ENCODE data around the gene F2RL1. TPM values are rescaled to one million over a fixed set of nuclear protein-coding genes. Genes with fewer than 3 reads are reported as not detected.

Gene F2RL1
- total RNA-seq, 1 experiment from 2014 or later: 51.8 TPM

- Mint-ChIP-seq H3K4me3 (ENCODE audit: unreplicated experiment) (no peak overlapping the region), H3K9me3 (ENCODE audit: unreplicated experiment) (peaks cover 17% of the 10 kb centered on the region), H3K27ac (ENCODE audit: unreplicated experiment) (peak overlapping the region; percentile 78), H3K4me1 (ENCODE audit: low read depth, unreplicated experiment) (peaks cover 24% of the 10 kb centered on the region), H3K27me3 (ENCODE audit: insufficient read depth, unreplicated experiment) (no peaks in the 10 kb centered on the region), H3K36me3 (ENCODE audit: insufficient read depth, unreplicated experiment) (peaks cover 48% of the 10 kb centered on the region)
- 0 out of 2 replicates have a peak, but pooled peaks cover 2% of the 10 kb centered on the region for H3K36me3 ChIP-seq (ENCODE audit: control insufficient read depth, insufficient read depth, low read length)
- DNase-seq: peak in 1 of 2 experiments; percentile 64
- no peak overlapping the region for H3K4me3 ChIP-seq (ENCODE audit: low read depth, low read length)
- peaks cover 27% of the 10 kb centered on the region for H3K4me1 ChIP-seq
- ChIA-PET POLR2A (no interaction called here), CTCF (no interaction called here)
- H3K27me3 ChIP-seq (replicated peaks; ENCODE audit: control insufficient read depth, insufficient read depth, low read length): no peaks in the 10 kb centered on the region
- BruUV-seq (replicated peaks): no TSS peak
- intact Hi-C loops (cut with micrococcal nuclease; ENCODE audit: unreplicated experiment): no loop called here
- TF ChIP-seq CTCF (IDR thresholded peaks at IDR 0.05; ENCODE audit: insufficient read depth in 1 of 2, low read depth in 1 of 2, low read length in 1 of 2, severe bottlenecking in 1 of 2, unreplicated experiment in 1 of 2): no peak
- no peaks in the 10 kb centered on the region for H3K9me3 ChIP-seq
Measured at GRCh38 chr5:76838481-76839261, 19.8 kb downstream of the F2RL1 start.

- ChIA-PET POLR2A (no interaction called here), CTCF (no interaction called here)
- Mint-ChIP-seq H3K9me3 (ENCODE audit: unreplicated experiment) (peaks cover 17% of the 10 kb centered on the region), H3K4me3 (ENCODE audit: unreplicated experiment) (no peak overlapping the region), H3K27me3 (ENCODE audit: insufficient read depth, unreplicated experiment) (no peaks in the 10 kb centered on the region), H3K36me3 (ENCODE audit: insufficient read depth, unreplicated experiment) (peaks cover 27% of the 10 kb centered on the region), H3K4me1 (ENCODE audit: low read depth, unreplicated experiment) (peaks cover 24% of the 10 kb centered on the region), H3K27ac (ENCODE audit: unreplicated experiment) (no peak overlapping the region)
- H3K4me1 ChIP-seq: peaks cover 22% of the 10 kb centered on the region
- intact Hi-C loops (cut with micrococcal nuclease; ENCODE audit: unreplicated experiment): no loop called here
- DNase-seq: no peak
- 0 out of 2 replicates have a peak, but pooled peaks cover 2% of the 10 kb centered on the region for H3K36me3 ChIP-seq (ENCODE audit: control insufficient read depth, insufficient read depth, low read length)
- no peaks in the 10 kb centered on the region for H3K27me3 ChIP-seq (replicated peaks; ENCODE audit: control insufficient read depth, insufficient read depth, low read length)
- no peaks in the 10 kb centered on the region for H3K9me3 ChIP-seq
- H3K4me3 ChIP-seq (ENCODE audit: low read depth, low read length): no peak overlapping the region
- TF ChIP-seq CTCF (IDR thresholded peaks at IDR 0.05; ENCODE audit: insufficient read depth in 1 of 2, low read depth in 1 of 2, low read length in 1 of 2, severe bottlenecking in 1 of 2, unreplicated experiment in 1 of 2): no peak
- BruUV-seq (replicated peaks): no TSS peak
Measured at GRCh38 chr5:76841361-76841760, 22.5 kb downstream of the F2RL1 start.

GRCh38 chr5:76845890-76846289, 27.1 kb downstream of the F2RL1 start:
- Mint-ChIP-seq H3K27me3 (ENCODE audit: insufficient read depth, unreplicated experiment) (no peaks in the 10 kb centered on the region), H3K4me3 (ENCODE audit: unreplicated experiment) (no peak overlapping the region), H3K27ac (ENCODE audit: unreplicated experiment) (no peak overlapping the region), H3K4me1 (ENCODE audit: low read depth, unreplicated experiment) (peaks cover 7% of the 10 kb centered on the region), H3K9me3 (ENCODE audit: unreplicated experiment) (peaks cover 17% of the 10 kb centered on the region), H3K36me3 (ENCODE audit: insufficient read depth, unreplicated experiment) (peaks cover 7% of the 10 kb centered on the region)
- Histone ChIP-seq H3K36me3 (ENCODE audit: control insufficient read depth, insufficient read depth, low read length) (no peaks in the 10 kb centered on the region), H3K27me3 (replicated peaks; ENCODE audit: control insufficient read depth, insufficient read depth, low read length) (no peaks in the 10 kb centered on the region), H3K9me3 (no peaks in the 10 kb centered on the region), H3K4me1 (peaks cover 18% of the 10 kb centered on the region), H3K4me3 (ENCODE audit: low read depth, low read length) (no peak overlapping the region)
- ChIA-PET POLR2A (no interaction called here), CTCF (no interaction called here)
- no peak for TF ChIP-seq CTCF (IDR thresholded peaks at IDR 0.05; ENCODE audit: insufficient read depth in 1 of 2, low read depth in 1 of 2, low read length in 1 of 2, severe bottlenecking in 1 of 2, unreplicated experiment in 1 of 2)
- intact Hi-C loops (cut with micrococcal nuclease; ENCODE audit: unreplicated experiment): no loop called here
- BruUV-seq (replicated peaks): no TSS peak
- DNase-seq: no peak
